OCI-LY1 (cell line): ENCODE measurements around the gene PDXP.

Experiments used
- H2AFZ ChIP-seq: fragments of 200-600 bp; sonication (generic), shearing (Covaris generic); 2 replicates; pipeline ENCODE4 v1.6.0; 2014; ENCODE audit warnings: antibody characterized with exemption, mild to moderate bottlenecking, low read length
- H3F3A ChIP-seq: fragments of 200-600 bp; sonication (generic), shearing (Covaris generic); 2 replicates; pipeline ENCODE4 v1.6.0; 2014; ENCODE audit warnings: mild to moderate bottlenecking, antibody characterized with exemption, low read length, moderate library complexity; ENCODE audit not compliant: insufficient read depth
- H3K27ac ChIP-seq: fragments of 200-600 bp; sonication (generic); 2 replicates; pipeline ENCODE4 v1.5.1; 2014; ENCODE audit warnings: low read length, mixed run types, mild to moderate bottlenecking, low read depth; ENCODE audit not compliant: poor library complexity, severe bottlenecking
- H3K27me3 ChIP-seq: fragments of 200-600 bp; sonication (generic); 2 replicates; pipeline ENCODE4 v1.6.0; 2014; ENCODE audit warnings: antibody characterized with exemption, mild to moderate bottlenecking, low read length, moderate library complexity; ENCODE audit not compliant: insufficient read depth
- H3K36me3 ChIP-seq: fragments of 200-600 bp; sonication (generic); 2 replicates; pipeline ENCODE4 v1.6.1; 2014; ENCODE audit warnings: mild to moderate bottlenecking, antibody characterized with exemption, low read length, moderate library complexity, mixed read lengths; ENCODE audit not compliant: insufficient read depth
- H3K4me1 ChIP-seq: fragments of 200-600 bp; sonication (generic); 2 replicates; pipeline ENCODE4 v1.5.1; 2014; ENCODE audit warnings: mild to moderate bottlenecking, low read length, moderate library complexity; ENCODE audit not compliant: insufficient read depth, severe bottlenecking
- H3K4me2 ChIP-seq: fragments of 200-600 bp; sonication (generic), shearing (Covaris generic); 2 replicates; pipeline ENCODE4 v1.6.1; 2014; ENCODE audit warnings: low read length
- H3K4me3 ChIP-seq: fragments of 200-600 bp; sonication (generic); 2 replicates; pipeline ENCODE4 v1.5.1; 2014; ENCODE audit warnings: low read length, low read depth, mild to moderate bottlenecking, mixed read lengths; ENCODE audit not compliant: poor library complexity, severe bottlenecking
- H3K79me2 ChIP-seq: fragments of 200-600 bp; shearing (Covaris generic); 2 replicates; pipeline ENCODE4 v1.6.1; 2016; ENCODE audit warnings: mixed run types, low read length, mixed read lengths; ENCODE audit not compliant: insufficient read depth
- H3K9ac ChIP-seq: fragments of 200-600 bp; sonication (generic), shearing (Covaris generic); 2 replicates; pipeline ENCODE4 v1.6.1; 2014; ENCODE audit warnings: mild to moderate bottlenecking, low read length, mixed read lengths
- H3K9me2 ChIP-seq: fragments of 200-600 bp; sonication (generic), shearing (Covaris generic); 2 replicates; pipeline ENCODE4 v1.6.1; 2014; ENCODE audit warnings: low read depth, mild to moderate bottlenecking, low read length, mixed read lengths
- H3K9me3 ChIP-seq: fragments of 200-600 bp; shearing (Covaris generic); 2 replicates; pipeline ENCODE4 v1.6.1; 2014; ENCODE audit warnings: low read length, mixed read lengths
- H4K20me1 ChIP-seq: fragments of 200-600 bp; sonication (generic), shearing (Covaris generic); 2 replicates; pipeline ENCODE4 v1.6.0; 2016; ENCODE audit warnings: mild to moderate bottlenecking, low read length; ENCODE audit not compliant: insufficient read depth
- CTCF ChIP-seq: fragments of 200-600 bp; sonication (generic), shearing (Covaris generic); IDR thresholded peaks from 2 replicates; pipeline ENCODE4 v1.5.1; 2017; ENCODE audit warnings: mild to moderate bottlenecking, antibody characterized with exemption, low read length, moderate library complexity, mixed read lengths
- EZH2 ChIP-seq: fragments of 200-600 bp; sonication (generic), shearing (Covaris generic); IDR thresholded peaks from 2 replicates; pipeline ENCODE4 v1.8.0; 2017; ENCODE audit warnings: borderline replicate concordance, mixed run types, mild to moderate bottlenecking, antibody characterized with exemption, low read length, moderate library complexity, mixed read lengths

Gene PDXP

GRCh38 chr22:37624017-37624365 lies 34.5 kb upstream of the PDXP start:
- TF ChIP-seq CTCF (no peak), EZH2 (no peak)
- Histone ChIP-seq H3K79me2 (no peaks in the 10 kb centered on the region), H3K9ac (no peak overlapping the region), H3K27me3 (no peaks in the 10 kb centered on the region), H3K4me3 (no peak overlapping the region), H2AFZ (no peak overlapping the region), H3K36me3 (peaks cover 52% of the 10 kb centered on the region; the same call in 1 of the 2 replicates), H4K20me1 (no peaks in the 10 kb centered on the region), H3K27ac (peak overlapping the region; percentile 54), H3K9me3 (no peaks in the 10 kb centered on the region), H3K4me2 (no peak overlapping the region), H3K9me2 (no peaks in the 10 kb centered on the region), H3K4me1 (peaks cover 26% of the 10 kb centered on the region), H3F3A (no peaks in the 10 kb centered on the region)

- no peaks in the 10 kb centered on the region for H3K9me3 ChIP-seq
- no peak overlapping the region for H3K4me2 ChIP-seq
- TF ChIP-seq CTCF (no peak), EZH2 (no peak)
- H2AFZ ChIP-seq, result no peak overlapping the region
- no peaks in the 10 kb centered on the region for H4K20me1 ChIP-seq
- no peak overlapping the region for H3K4me3 ChIP-seq
- peaks cover 53% of the 10 kb centered on the region; the same call in 1 of the 2 replicates for H3K36me3 ChIP-seq
- H3K79me2 ChIP-seq, result no peaks in the 10 kb centered on the region
- no peaks in the 10 kb centered on the region for H3F3A ChIP-seq
- H3K27me3 ChIP-seq, result no peaks in the 10 kb centered on the region
- H3K9ac ChIP-seq, result no peak overlapping the region
- peaks cover 26% of the 10 kb centered on the region for H3K4me1 ChIP-seq
- H3K27ac ChIP-seq, result no peak overlapping the region
- no peaks in the 10 kb centered on the region for H3K9me2 ChIP-seq
Observed at GRCh38 chr22:37624876-37625275, 33.6 kb upstream of the PDXP start.

GRCh38 chr22:37625737-37626136 lies 32.8 kb upstream of the PDXP start:
- H3K9me2 ChIP-seq, result no peaks in the 10 kb centered on the region

More at GRCh38 chr22:37625737-37626136, 32.8 kb upstream of the PDXP start:
- Histone ChIP-seq H2AFZ (no peak overlapping the region), H3K27me3 (no peaks in the 10 kb centered on the region), H3K79me2 (no peaks in the 10 kb centered on the region), H3K4me1 (peaks cover 26% of the 10 kb centered on the region), H3K36me3 (peaks cover 49% of the 10 kb centered on the region; the same call in 1 of the 2 replicates), H3K27ac (peak overlapping the region; percentile 78), H4K20me1 (no peaks in the 10 kb centered on the region), H3K4me3 (no peak overlapping the region), H3K9me3 (no peaks in the 10 kb centered on the region), H3K9ac (no peak overlapping the region; the same call in 1 of the 2 replicates), H3K4me2 (no peak overlapping the region), H3F3A (no peaks in the 10 kb centered on the region)
- TF ChIP-seq CTCF (no peak), EZH2 (no peak)
